K562 (cell line): ENCODE data around the gene FIG4.

ENCODE experiments used
- CHD2 ChIP-seq: IDR thresholded peaks from 2 replicates; pipeline ENCODE4 v1.6.1; 2011; ENCODE audit warnings: low read depth, low read length
- POLR2AphosphoS2 ChIP-seq: IDR thresholded peaks from 2 replicates; pipeline ENCODE4 v1.6.1; 2012; ENCODE audit warnings: low read length, improper control_type of control experiment
- POLR2AphosphoS5 ChIP-seq: IDR thresholded peaks from 2 replicates; pipeline ENCODE4 v1.6.1; 2011; ENCODE audit warnings: mild to moderate bottlenecking, low read depth, low read length, moderate library complexity; ENCODE audit not compliant: control insufficient read depth, insufficient read depth
- PURB ChIP-seq: sonication (generic); formaldehyde crosslinking; IDR thresholded peaks from 2 replicates; pipeline ENCODE4 v1.9.0; 2021; ENCODE audit warnings: low read depth, mild to moderate bottlenecking, missing genetic modification reagents
- ZNF76 ChIP-seq: fragments of 250-450 bp; sonication (Bioruptor Pico); IDR thresholded peaks from 2 replicates; pipeline ENCODE4 v1.4.0; 2020; ENCODE audit warnings: mild to moderate bottlenecking, moderate library complexity, borderline replicate concordance
- TF ChIP-seq, protein P1 (sequence below): fragments of 250-450 bp; sonication (Bioruptor Pico); IDR thresholded peaks from 2 replicates; pipeline ENCODE4 v1.4.0; 2020; ENCODE audit warnings: mild to moderate bottlenecking
- TF ChIP-seq, protein P2 (sequence below): sonication (generic); formaldehyde crosslinking; IDR thresholded peaks from 2 replicates; pipeline ENCODE4 v1.9.0; 2022; ENCODE audit warnings: mild to moderate bottlenecking, missing genetic modification reagents
- TF ChIP-seq, protein P3 (sequence below), 3 experiments: IDR thresholded peaks in 2 of 3; conservative IDR thresholded peaks in 1 of 3; 2 replicates each; pipeline ENCODE4 v1.5.1; 2011 to 2012; ENCODE audit warnings: low read length in 3 of 3, mild to moderate bottlenecking in 3 of 3, control low read depth in 2 of 3, improper control_type of control experiment in 1 of 3, inconsistent platforms in 1 of 3, low read depth in 1 of 3, mixed read lengths in 1 of 3, moderate library complexity in 1 of 3; ENCODE audit not compliant: insufficient read depth in 2 of 3

DNA sequence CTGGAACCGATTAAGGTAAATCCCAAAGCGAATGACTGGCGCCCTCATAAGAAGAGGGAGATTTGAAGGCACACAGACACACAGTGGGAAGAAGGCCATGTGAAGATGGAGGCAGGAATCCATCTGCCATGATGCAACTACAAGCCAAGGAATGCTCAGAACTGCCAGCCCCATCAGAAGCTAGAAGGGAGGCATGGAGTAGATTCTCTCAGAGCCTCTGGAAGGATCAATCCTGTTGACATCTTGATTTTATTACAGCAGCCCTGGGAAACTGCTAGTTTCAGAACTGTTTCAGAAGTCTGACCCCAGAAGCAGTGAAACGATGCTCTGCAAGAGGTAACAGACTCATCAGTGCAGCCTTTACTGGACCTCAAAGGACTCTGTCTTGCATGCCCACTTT, 183.5 kb downstream of the FIG4 start:
- TF ChIP-seq, protein P1, sequence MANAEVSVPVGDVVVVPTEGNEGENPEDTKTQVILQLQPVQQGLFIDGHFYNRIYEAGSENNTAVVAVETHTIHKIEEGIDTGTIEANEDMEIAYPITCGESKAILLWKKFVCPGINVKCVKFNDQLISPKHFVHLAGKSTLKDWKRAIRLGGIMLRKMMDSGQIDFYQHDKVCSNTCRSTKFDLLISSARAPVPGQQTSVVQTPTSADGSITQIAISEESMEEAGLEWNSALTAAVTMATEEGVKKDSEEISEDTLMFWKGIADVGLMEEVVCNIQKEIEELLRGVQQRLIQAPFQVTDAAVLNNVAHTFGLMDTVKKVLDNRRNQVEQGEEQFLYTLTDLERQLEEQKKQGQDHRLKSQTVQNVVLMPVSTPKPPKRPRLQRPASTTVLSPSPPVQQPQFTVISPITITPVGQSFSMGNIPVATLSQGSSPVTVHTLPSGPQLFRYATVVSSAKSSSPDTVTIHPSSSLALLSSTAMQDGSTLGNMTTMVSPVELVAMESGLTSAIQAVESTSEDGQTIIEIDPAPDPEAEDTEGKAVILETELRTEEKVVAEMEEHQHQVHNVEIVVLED, result no peak
- TF ChIP-seq POLR2AphosphoS5 (no peak), POLR2AphosphoS2 (no peak), PURB (no peak), CHD2 (no peak), ZNF76 (CRISPR knock-in tag) (no peak)
- TF ChIP-seq, protein P2, sequence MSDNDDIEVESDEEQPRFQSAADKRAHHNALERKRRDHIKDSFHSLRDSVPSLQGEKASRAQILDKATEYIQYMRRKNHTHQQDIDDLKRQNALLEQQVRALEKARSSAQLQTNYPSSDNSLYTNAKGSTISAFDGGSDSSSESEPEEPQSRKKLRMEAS, result no peak
- TF ChIP-seq, protein P3, sequence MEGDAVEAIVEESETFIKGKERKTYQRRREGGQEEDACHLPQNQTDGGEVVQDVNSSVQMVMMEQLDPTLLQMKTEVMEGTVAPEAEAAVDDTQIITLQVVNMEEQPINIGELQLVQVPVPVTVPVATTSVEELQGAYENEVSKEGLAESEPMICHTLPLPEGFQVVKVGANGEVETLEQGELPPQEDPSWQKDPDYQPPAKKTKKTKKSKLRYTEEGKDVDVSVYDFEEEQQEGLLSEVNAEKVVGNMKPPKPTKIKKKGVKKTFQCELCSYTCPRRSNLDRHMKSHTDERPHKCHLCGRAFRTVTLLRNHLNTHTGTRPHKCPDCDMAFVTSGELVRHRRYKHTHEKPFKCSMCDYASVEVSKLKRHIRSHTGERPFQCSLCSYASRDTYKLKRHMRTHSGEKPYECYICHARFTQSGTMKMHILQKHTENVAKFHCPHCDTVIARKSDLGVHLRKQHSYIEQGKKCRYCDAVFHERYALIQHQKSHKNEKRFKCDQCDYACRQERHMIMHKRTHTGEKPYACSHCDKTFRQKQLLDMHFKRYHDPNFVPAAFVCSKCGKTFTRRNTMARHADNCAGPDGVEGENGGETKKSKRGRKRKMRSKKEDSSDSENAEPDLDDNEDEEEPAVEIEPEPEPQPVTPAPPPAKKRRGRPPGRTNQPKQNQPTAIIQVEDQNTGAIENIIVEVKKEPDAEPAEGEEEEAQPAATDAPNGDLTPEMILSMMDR (IDR thresholded peaks at IDR 0.05 in 2 of 3, conservative IDR thresholded peaks at IDR 0.05 in 1 of 3; ENCODE audit: insufficient read depth in 2 of 3, low read depth in 1 of 3, low read length in 3 of 3), result no peak
